DND-41 (cell line): Measurements from ENCODE around the gene EQTN.

Experiments
- CTCF ChIP-seq: IDR thresholded peaks from 2 replicates; pipeline ENCODE4 v1.5.1; 2012; ENCODE audit warnings: borderline replicate concordance, low read length, moderate library complexity, mild to moderate bottlenecking; ENCODE audit not compliant: poor library complexity, severe bottlenecking; ENCODE audit errors: extremely low read depth
- EZH2 ChIP-seq: IDR thresholded peaks from 3 replicates; pipeline ENCODE4 v1.6.1; 2012; ENCODE audit warnings: borderline replicate concordance, low read depth, mild to moderate bottlenecking, moderate library complexity, low read length, inconsistent platforms; ENCODE audit not compliant: severe bottlenecking

- no peak for TF ChIP-seq CTCF
- TF ChIP-seq EZH2 = no peak
Measured at GRCh38 chr9:27280860-27281259, 16.1 kb downstream of the EQTN start.
